GM12878 (cell line): Measurements from ENCODE around the gene C1QTNF8. TPM values are rescaled to one million over a fixed set of nuclear protein-coding genes. Genes with fewer than 3 reads are reported as not detected.

Source experiments
- ATAC-seq: fragments of 200-7000 bp; cut with Tn5 transposase; 3 replicates; pipeline ENCODE4 v1.9.1; 2020; ENCODE audit warnings: mild to moderate bottlenecking, moderate library complexity
- BruUV-seq: library from RNA; stranded (reverse); fragments of 400-500 nt; replicated peaks from 2 replicates; lab custom pipeline; 2021; lab: Mats Ljungman, UMichigan
- CTCF ChIA-PET: fragments of 300-600 bp; sonication (Branson Sonifier 250); formaldehyde crosslinking; extraction: SDS; loops from one replicate; lab custom pipeline; 2021; ENCODE audit warnings: inconsistent platforms; lab: Yijun Ruan, JAX
- POLR2A ChIA-PET: fragments of 350-600 bp; formaldehyde crosslinking; extraction: SDS; loops from one replicate; lab custom pipeline; 2021; ENCODE audit warnings: inconsistent platforms; lab: Charles Lee
- RAD21 ChIA-PET: fragments of 300-600 bp; sonication (Branson Sonifier 250); formaldehyde crosslinking; loops from one replicate; lab custom pipeline; 2023; ENCODE audit warnings: antibody characterized with exemption; ENCODE audit not compliant: unreplicated experiment; lab: Charles Lee
- SMC1A ChIA-PET: fragments of 300-600 bp; sonication (Branson Sonifier 250); formaldehyde crosslinking; loops from one replicate; lab custom pipeline; 2023; ENCODE audit not compliant: unreplicated experiment, uncharacterized antibody; lab: Charles Lee
- DNase-seq: peaks from one replicate; pipeline ENCODE4 v3.0.0-alpha.2; 2011; ENCODE audit warnings: low read depth, low spot score
- FAIRE-seq: peaks from 3 replicates; lab custom pipeline; 2011; peaks lifted over from hg19 to GRCh38; lab: Jason Lieb, UNC
- H2AFZ ChIP-seq: 2 replicates; pipeline ENCODE4 v1.6.0; 2011; ENCODE audit warnings: low read depth, low read length, control low read depth; ENCODE audit not compliant: control insufficient read depth
- H3K27ac ChIP-seq: 2 replicates; pipeline ENCODE4 v1.5.1; 2011; ENCODE audit warnings: control low read depth; ENCODE audit not compliant: control insufficient read depth, insufficient read depth
- H3K27me3 ChIP-seq, 2 experiments: replicated peaks in 1 of 2; 2 replicates each; pipeline versions ENCODE4 v1.6.0 to v1.6.1; 2011; ENCODE audit warnings: low read length in 1 of 2; ENCODE audit not compliant: control insufficient read depth in 2 of 2, insufficient read depth in 2 of 2
- H3K36me3 ChIP-seq, 2 experiments: 2 replicates each; pipeline ENCODE4 v1.5.1; 2011; ENCODE audit warnings: low read length in 1 of 2; ENCODE audit not compliant: control insufficient read depth in 2 of 2, insufficient read depth in 2 of 2
- H3K4me1 ChIP-seq: 2 replicates; pipeline ENCODE4 v1.6.1; 2011; ENCODE audit warnings: mild to moderate bottlenecking, low read length, moderate library complexity, mixed read lengths; ENCODE audit not compliant: control insufficient read depth, insufficient read depth
- H3K4me2 ChIP-seq: 2 replicates; pipeline ENCODE4 v1.6.0; 2011; ENCODE audit warnings: control low read depth; ENCODE audit not compliant: control insufficient read depth, insufficient read depth
- H3K4me3 ChIP-seq: fragments of 200-600 bp; sonication (generic); 2 replicates; pipeline ENCODE4 v1.5.1; 2016
- H3K79me2 ChIP-seq: 2 replicates; pipeline ENCODE4 v1.6.0; 2011; ENCODE audit warnings: low read length; ENCODE audit not compliant: control insufficient read depth, insufficient read depth
- H3K9ac ChIP-seq: 2 replicates; pipeline ENCODE4 v1.8.0; 2011; ENCODE audit warnings: low read length, control low read depth, mixed read lengths; ENCODE audit not compliant: control insufficient read depth, insufficient read depth
- H3K9me3 ChIP-seq: replicated peaks from 3 replicates; pipeline ENCODE4 v1.5.1; 2011; ENCODE audit warnings: mild to moderate bottlenecking, low read length; ENCODE audit not compliant: control insufficient read depth, insufficient read depth
- H4K20me1 ChIP-seq: 2 replicates; pipeline ENCODE4 v1.6.0; 2011; ENCODE audit not compliant: control insufficient read depth, insufficient read depth
- ATF7 ChIP-seq: fragments of 450-650 bp; IDR thresholded peaks from 2 replicates; pipeline ENCODE4 v1.6.1; 2016; ENCODE audit warnings: low read depth, mild to moderate bottlenecking
- BACH1 ChIP-seq: fragments of 450-650 bp; IDR thresholded peaks from 2 replicates; pipeline ENCODE4 v1.6.1; 2017; ENCODE audit warnings: mild to moderate bottlenecking, borderline replicate concordance
- KAT2A ChIP-seq: conservative IDR thresholded peaks from 2 replicates; pipeline ENCODE4 v1.6.1; 2011; ENCODE audit warnings: low read depth, low read length; ENCODE audit not compliant: control insufficient read depth
- MTA3 ChIP-seq: IDR thresholded peaks from 2 replicates; pipeline ENCODE4 v1.6.1; 2012; ENCODE audit warnings: low read length, inconsistent platforms, borderline replicate concordance
- NBN ChIP-seq: fragments of 450-650 bp; IDR thresholded peaks from 2 replicates; pipeline ENCODE4 v1.6.1; 2016
- NFYA ChIP-seq: IDR thresholded peaks from 2 replicates; pipeline ENCODE4 v1.6.1; 2011; ENCODE audit warnings: low read depth, mild to moderate bottlenecking, low read length, improper control_type of control experiment, borderline replicate concordance
- TARDBP ChIP-seq: IDR thresholded peaks from 2 replicates; pipeline ENCODE4 v1.6.1; 2016; ENCODE audit warnings: borderline replicate concordance
- ZNF207 ChIP-seq: fragments of 450-650 bp; IDR thresholded peaks from 2 replicates; pipeline ENCODE4 v1.6.1; 2014; ENCODE audit warnings: antibody characterized with exemption, mild to moderate bottlenecking, borderline replicate concordance
- WGBS: methylation state at CpG from one replicate; pipeline ENCODE4 v1.1.6; 2016; ENCODE audit warnings: low lambda C conversion rate; ENCODE audit not compliant: insufficient replicate concordance, insufficient coverage; ENCODE audit errors: missing lambda C conversion rate; 5-methylcytosine and 5-hydroxymethylcytosine counted together
- in situ Hi-C: fragments of 300-500 bp; cut with MboI; formaldehyde crosslinking; loops from 9 replicates; pipeline ENCODE4 v1.14.3; 2018; ENCODE audit warnings: mixed read lengths
- intact Hi-C: fragments of 100-400 bp; cut with micrococcal nuclease; formaldehyde crosslinking; loops from one replicate; pipeline ENCODE4 v1.14.2; 2022; ENCODE audit not compliant: unreplicated experiment
- polyA plus RNA-seq, 11 experiments: library from polyadenylated mRNA; depleted of rRNA in 4 of 11; unstranded in 6 of 11; stranded (reverse) in 5 of 11; fragments of >200 nt; fragmentation: Nextera tagmentation in 4 of 11; fragmentation: Illumina TruSeq in 1 of 11; extraction: Ambion mirVana in 4 of 11; extraction: Trizol in 1 of 11; gene quantifications; 1 replicate in 1 of 11; 2 replicates in 10 of 11; pipeline versions ENCODE4 v1.2.1 to v1.2.3, GENCODE V29; 2011 to 2016; ENCODE audit warnings: inconsistent platforms in 2 of 11, missing spikeins in 2 of 11, low read depth in 1 of 11
- total RNA-seq, 4 experiments: library from RNA; depleted of rRNA in 3 of 4; stranded (reverse); fragments of >200 nt in 3 of 4; fragmentation: Illumina TruSeq in 1 of 4; extraction: Trizol in 1 of 4; gene quantifications; 2 replicates each; pipeline versions ENCODE4 v1.2.1 to v1.2.3, GENCODE V29; 2013 to 2021
- TF ChIP-seq, protein P1 (sequence below): IDR thresholded peaks from 2 replicates; pipeline ENCODE4 v1.6.1; 2011; ENCODE audit warnings: mild to moderate bottlenecking, low read depth, low read length, moderate library complexity; ENCODE audit not compliant: insufficient replicate concordance
- TF ChIP-seq, protein P2 (sequence below): IDR thresholded peaks from 2 replicates; pipeline ENCODE4 v1.6.1; 2011; ENCODE audit warnings: borderline replicate concordance, low read depth, mild to moderate bottlenecking, moderate library complexity, mixed read lengths, low read length; ENCODE audit not compliant: insufficient read depth; ENCODE audit errors: extremely low read length
- TF ChIP-seq, protein P3 (sequence below): IDR thresholded peaks from 2 replicates; pipeline ENCODE4 v1.6.1; 2011; ENCODE audit warnings: low read depth, low read length, improper control_type of control experiment, borderline replicate concordance
- TF ChIP-seq, protein P4 (sequence below): fragments of 450-650 bp; IDR thresholded peaks from 2 replicates; pipeline ENCODE4 v1.6.1; 2018; ENCODE audit warnings: mild to moderate bottlenecking, low read depth, moderate library complexity; ENCODE audit not compliant: partially characterized antibody

C1QTNF8 gene
- total and polyA plus RNA-seq, 10 of the 15 experiments (the other 5 are each of a cell fraction or from before 2014, with no cell fraction given), result not detected

DNA sequence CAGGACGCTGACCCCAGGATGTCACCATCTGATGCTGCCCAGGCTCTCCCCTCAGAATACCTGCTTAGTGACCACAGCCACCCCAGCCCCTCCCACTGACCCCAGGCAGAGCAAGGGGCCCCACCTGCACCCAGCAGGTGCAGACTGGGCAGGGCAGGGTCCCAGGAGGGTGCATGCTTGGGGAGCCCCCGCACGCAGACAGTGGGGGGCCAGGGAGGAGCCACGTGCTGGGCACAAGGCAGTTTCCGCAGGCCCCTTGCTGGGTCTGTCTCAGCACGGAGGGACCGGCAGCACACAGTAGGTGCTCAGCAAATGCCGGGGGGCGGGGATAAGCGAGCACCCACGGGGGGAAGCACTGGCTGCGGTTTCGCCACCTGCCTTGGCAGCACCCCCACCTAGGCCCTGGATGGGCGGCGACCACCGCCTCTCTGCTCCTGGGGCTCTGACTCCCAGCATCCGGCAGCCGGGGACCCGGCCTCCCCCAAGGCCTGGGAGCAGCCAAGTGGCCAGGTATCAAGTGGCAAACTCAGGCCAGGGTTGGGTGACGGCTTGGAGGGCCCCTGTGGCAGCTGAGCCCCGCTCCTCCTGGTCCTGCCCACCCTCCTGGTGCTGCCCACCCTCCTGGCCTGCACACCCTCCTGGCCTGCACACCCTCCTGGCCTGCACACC is 42.2 kb downstream of the C1QTNF8 start:
- no peak overlapping the region for H3K27ac ChIP-seq
- FAIRE-seq, result no peak
- WGBS, result 33% methylated on average over 21 of the region's 21 CpGs
- H3K4me3 ChIP-seq, result no peak overlapping the region
- H3K36me3 ChIP-seq, result no peaks in the 10 kb centered on the region
- ChIA-PET RAD21 (no interaction called here), SMC1A (no interaction called here), POLR2A (no interaction called here), CTCF (no interaction called here)
- in situ Hi-C loops (no loop called here), intact Hi-C loops (no loop called here)
- no TSS peak for BruUV-seq
- no peak overlapping the region for H2AFZ ChIP-seq
- H3K9ac ChIP-seq, result no peak overlapping the region
- TF ChIP-seq, protein P1, sequence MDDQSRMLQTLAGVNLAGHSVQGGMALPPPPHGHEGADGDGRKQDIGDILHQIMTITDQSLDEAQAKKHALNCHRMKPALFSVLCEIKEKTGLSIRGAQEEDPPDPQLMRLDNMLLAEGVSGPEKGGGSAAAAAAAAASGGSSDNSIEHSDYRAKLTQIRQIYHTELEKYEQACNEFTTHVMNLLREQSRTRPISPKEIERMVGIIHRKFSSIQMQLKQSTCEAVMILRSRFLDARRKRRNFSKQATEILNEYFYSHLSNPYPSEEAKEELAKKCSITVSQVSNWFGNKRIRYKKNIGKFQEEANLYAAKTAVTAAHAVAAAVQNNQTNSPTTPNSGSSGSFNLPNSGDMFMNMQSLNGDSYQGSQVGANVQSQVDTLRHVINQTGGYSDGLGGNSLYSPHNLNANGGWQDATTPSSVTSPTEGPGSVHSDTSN, result no peak
- TF ChIP-seq, protein P2, sequence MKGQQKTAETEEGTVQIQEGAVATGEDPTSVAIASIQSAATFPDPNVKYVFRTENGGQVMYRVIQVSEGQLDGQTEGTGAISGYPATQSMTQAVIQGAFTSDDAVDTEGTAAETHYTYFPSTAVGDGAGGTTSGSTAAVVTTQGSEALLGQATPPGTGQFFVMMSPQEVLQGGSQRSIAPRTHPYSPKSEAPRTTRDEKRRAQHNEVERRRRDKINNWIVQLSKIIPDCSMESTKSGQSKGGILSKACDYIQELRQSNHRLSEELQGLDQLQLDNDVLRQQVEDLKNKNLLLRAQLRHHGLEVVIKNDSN, result no peak
- TF ChIP-seq, protein P3, sequence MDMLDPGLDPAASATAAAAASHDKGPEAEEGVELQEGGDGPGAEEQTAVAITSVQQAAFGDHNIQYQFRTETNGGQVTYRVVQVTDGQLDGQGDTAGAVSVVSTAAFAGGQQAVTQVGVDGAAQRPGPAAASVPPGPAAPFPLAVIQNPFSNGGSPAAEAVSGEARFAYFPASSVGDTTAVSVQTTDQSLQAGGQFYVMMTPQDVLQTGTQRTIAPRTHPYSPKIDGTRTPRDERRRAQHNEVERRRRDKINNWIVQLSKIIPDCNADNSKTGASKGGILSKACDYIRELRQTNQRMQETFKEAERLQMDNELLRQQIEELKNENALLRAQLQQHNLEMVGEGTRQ, result no peak
- no peak for TF ChIP-seq ZNF207
- no peak for TF ChIP-seq ATF7
- no peak for TF ChIP-seq NFYA
- TF ChIP-seq, protein P4, sequence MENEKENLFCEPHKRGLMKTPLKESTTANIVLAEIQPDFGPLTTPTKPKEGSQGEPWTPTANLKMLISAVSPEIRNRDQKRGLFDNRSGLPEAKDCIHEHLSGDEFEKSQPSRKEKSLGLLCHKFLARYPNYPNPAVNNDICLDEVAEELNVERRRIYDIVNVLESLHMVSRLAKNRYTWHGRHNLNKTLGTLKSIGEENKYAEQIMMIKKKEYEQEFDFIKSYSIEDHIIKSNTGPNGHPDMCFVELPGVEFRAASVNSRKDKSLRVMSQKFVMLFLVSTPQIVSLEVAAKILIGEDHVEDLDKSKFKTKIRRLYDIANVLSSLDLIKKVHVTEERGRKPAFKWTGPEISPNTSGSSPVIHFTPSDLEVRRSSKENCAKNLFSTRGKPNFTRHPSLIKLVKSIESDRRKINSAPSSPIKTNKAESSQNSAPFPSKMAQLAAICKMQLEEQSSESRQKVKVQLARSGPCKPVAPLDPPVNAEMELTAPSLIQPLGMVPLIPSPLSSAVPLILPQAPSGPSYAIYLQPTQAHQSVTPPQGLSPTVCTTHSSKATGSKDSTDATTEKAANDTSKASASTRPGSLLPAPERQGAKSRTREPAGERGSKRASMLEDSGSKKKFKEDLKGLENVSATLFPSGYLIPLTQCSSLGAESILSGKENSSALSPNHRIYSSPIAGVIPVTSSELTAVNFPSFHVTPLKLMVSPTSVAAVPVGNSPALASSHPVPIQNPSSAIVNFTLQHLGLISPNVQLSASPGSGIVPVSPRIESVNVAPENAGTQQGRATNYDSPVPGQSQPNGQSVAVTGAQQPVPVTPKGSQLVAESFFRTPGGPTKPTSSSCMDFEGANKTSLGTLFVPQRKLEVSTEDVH, result no peak
- no peak for TF ChIP-seq TARDBP
- TF ChIP-seq MTA3, result no peak
- TF ChIP-seq BACH1, result no peak
- TF ChIP-seq KAT2A, result no peak
- TF ChIP-seq NBN, result no peak
- ATAC-seq, result no peak
- no peaks in the 10 kb centered on the region for H3K27me3 ChIP-seq
- H3K4me2 ChIP-seq, result no peak overlapping the region
- no peaks in the 10 kb centered on the region for H3K79me2 ChIP-seq
- no peaks in the 10 kb centered on the region; the same call in 2 of the 3 replicates for H3K9me3 ChIP-seq
- DNase-seq, result no peak
- H4K20me1 ChIP-seq, result no peaks in the 10 kb centered on the region
- no peaks in the 10 kb centered on the region for H3K4me1 ChIP-seq
